Measurements from ENCODE around the gene PCSK6. TPM values are rescaled to one million over a fixed set of nuclear protein-coding genes. Genes with fewer than 3 reads are reported as not detected.
A peak's percentile ranks its signal among the peaks of the same experiment; 100 is the strongest.

Gene PCSK6
- total RNA-seq, 4 donors from 2014 or later = 12.8 to 23.2 (median 18.4) TPM

- H3K27me3 ChIP-seq = peaks cover 8% of the 10 kb centered on the region
- no peak overlapping the region for H3K27ac ChIP-seq
- H3K4me3 ChIP-seq = no peak overlapping the region
- H3K4me1 ChIP-seq = no peaks in the 10 kb centered on the region
- ATAC-seq = no peak
- no peak for TF ChIP-seq POLR2A (IDR thresholded peaks at IDR 0.05)
- no peak for TF ChIP-seq EP300 (IDR thresholded peaks at IDR 0.05)
- no peak for TF ChIP-seq CTCF (IDR thresholded peaks at IDR 0.05)
- TF ChIP-seq POLR2AphosphoS5 (IDR thresholded peaks at IDR 0.05) = no peak
- no peaks in the 10 kb centered on the region for H3K9me3 ChIP-seq
- H3K36me3 ChIP-seq = no peaks in the 10 kb centered on the region
- 57 to 91% methylated on average over 3 to 6 of the region's 7 CpGs for WGBS, 2 donors (ENCODE audit: low coverage in 1 of 2)
Observed at GRCh38 chr15:101474983-101475382, 14.5 kb downstream of the PCSK6 start.

GRCh38 chr15:101474233-101474632 lies 15.3 kb downstream of the PCSK6 start:
- Histone ChIP-seq H3K36me3 (no peaks in the 10 kb centered on the region), H3K4me3 (no peak overlapping the region), H3K4me1 (peaks cover 0 to 3% (median 0%) of the 10 kb centered on the region in 3 donors), H3K27ac (no peak overlapping the region), H3K9me3 (no peaks in the 10 kb centered on the region), H3K27me3 (peaks cover 8% of the 10 kb centered on the region)
- TF ChIP-seq POLR2A (IDR thresholded peaks at IDR 0.05) = no peak
- no peak for TF ChIP-seq EP300 (IDR thresholded peaks at IDR 0.05)
- no peak for TF ChIP-seq CTCF (IDR thresholded peaks at IDR 0.05)
- TF ChIP-seq POLR2AphosphoS5 (IDR thresholded peaks at IDR 0.05) = no peak
- 81 to 100% methylated on average over 1 to 7 of the region's 10 CpGs for WGBS, 2 donors (ENCODE audit: low coverage in 1 of 2)
- ATAC-seq = no peak

- H3K36me3 ChIP-seq = no peaks in the 10 kb centered on the region
- H3K27me3 ChIP-seq = peaks cover 8% of the 10 kb centered on the region
- no peak overlapping the region for H3K27ac ChIP-seq
- TF ChIP-seq POLR2A (IDR thresholded peaks at IDR 0.05) = no peak
- no peaks in the 10 kb centered on the region for H3K9me3 ChIP-seq
- 78 to 84% methylated on average over 6 to 12 of the region's 13 CpGs for WGBS, 2 donors (ENCODE audit: low coverage in 1 of 2)
- ATAC-seq = no peak
- H3K4me1 ChIP-seq = peaks cover 0 to 3% (median 0%) of the 10 kb centered on the region in 3 donors
- no peak overlapping the region for H3K4me3 ChIP-seq
Observed at GRCh38 chr15:101472033-101472432, 17.5 kb downstream of the PCSK6 start.

- Histone ChIP-seq H3K9me3 (no peaks in the 10 kb centered on the region), H3K27ac (no peak overlapping the region), H3K27me3 (peaks cover 8% of the 10 kb centered on the region), H3K36me3 (no peaks in the 10 kb centered on the region), H3K4me1 (peaks cover 0 to 3% (median 0%) of the 10 kb centered on the region in 3 donors), H3K4me3 (no peak overlapping the region)
- ATAC-seq = no peak
- 50 to 76% methylated on average over 1 to 5 of the region's 15 CpGs for WGBS, 2 donors (ENCODE audit: low coverage in 1 of 2)
- TF ChIP-seq CTCF (IDR thresholded peaks at IDR 0.05) (no peak), POLR2AphosphoS5 (IDR thresholded peaks at IDR 0.05) (no peak), POLR2A (IDR thresholded peaks at IDR 0.05) (no peak), EP300 (IDR thresholded peaks at IDR 0.05) (no peak)
Observed at GRCh38 chr15:101470548-101471239, 18.8 kb downstream of the PCSK6 start.

- Histone ChIP-seq H3K9me3 (no peaks in the 10 kb centered on the region), H3K4me1 (peaks cover 0 to 3% (median 0%) of the 10 kb centered on the region in 3 donors), H3K36me3 (no peaks in the 10 kb centered on the region), H3K27me3 (peaks cover 9% of the 10 kb centered on the region), H3K27ac (peak overlapping the region in 2 of 4 donors; percentile 21 to 37), H3K4me3 (no peak overlapping the region)
- 46 to 51% methylated on average over 14 to 21 of the region's 21 CpGs for WGBS, 2 donors (ENCODE audit: low coverage in 1 of 2)
- ATAC-seq = no peak
- TF ChIP-seq POLR2AphosphoS5 (IDR thresholded peaks at IDR 0.05) (no peak), EP300 (IDR thresholded peaks at IDR 0.05) (no peak), POLR2A (IDR thresholded peaks at IDR 0.05) (no peak), CTCF (IDR thresholded peaks at IDR 0.05) (no peak)
Observed at GRCh38 chr15:101469520-101470288, 19.8 kb downstream of the PCSK6 start.

All from gastroesophageal sphincter (tissue), 4 donors.